Testis (tissue), 3 donors: ENCODE measurements around the gene GRK5. TPM values are rescaled to one million over a fixed set of nuclear protein-coding genes. Genes with fewer than 3 reads are reported as not detected.
"Not testable (repeated sequence)": the region's sequence is repeated elsewhere in the genome, so short reads cannot be mapped to it uniquely, and the experiment has no call there.

Source experiments
- DNase-seq: peaks from one replicate; pipeline ENCODE4 v3.0.0-alpha.2; 2019
- H3K27ac ChIP-seq, 2 donors: fragments of 200-600 bp; sonication (generic); one replicate each; pipeline ENCODE4 v1.5.1; 2019
- H3K27me3 ChIP-seq: fragments of 200-600 bp; sonication (generic); one replicate; pipeline ENCODE4 v1.5.1; 2019
- H3K36me3 ChIP-seq: fragments of 200-600 bp; sonication (generic); one replicate; pipeline ENCODE4 v1.5.1; 2017; ENCODE audit warnings: low read depth; ENCODE audit errors: missing control alignments
- H3K4me1 ChIP-seq: fragments of 200-600 bp; sonication (generic); one replicate; pipeline ENCODE4 v1.5.1; 2019
- H3K4me3 ChIP-seq, 2 donors: fragments of 200-600 bp; sonication (generic); one replicate each; pipeline ENCODE4 v1.5.1; 2017 to 2019
- H3K9me3 ChIP-seq: fragments of 200-600 bp; sonication (generic); one replicate; pipeline ENCODE4 v1.5.1; 2017
- CTCF ChIP-seq, 3 experiments: fragments of 450-650 bp in 2 of 3; fragments of 200-600 bp in 1 of 3; sonication (generic) in 1 of 3; IDR thresholded peaks; one replicate each; pipeline ENCODE4 v1.5.1; 2016 to 2019; ENCODE audit warnings: antibody characterized with exemption in 3 of 3, mild to moderate bottlenecking in 2 of 3, moderate library complexity in 1 of 3
- POLR2A ChIP-seq: fragments of 450-650 bp; IDR thresholded peaks from one replicate; pipeline ENCODE4 v1.6.1; 2017; ENCODE audit warnings: antibody characterized with exemption, mild to moderate bottlenecking, moderate library complexity
- WGBS, 2 donors: methylation state at CpG; one replicate each; pipeline ENCODE4 v1.1.5; 2018; 5-methylcytosine and 5-hydroxymethylcytosine counted together
- intact Hi-C: fragments of 100-400 bp; cut with DNase I; formaldehyde crosslinking; loops from one replicate; pipeline ENCODE4 v1.15.1; 2023; ENCODE audit warnings: low total_unique reads
- polyA plus RNA-seq: library from polyadenylated mRNA; stranded (reverse); fragments of 350-450 nt; fragmentation: Illumina TruSeq; extraction: RNeasy Lipid Tissue Mini Kit (QIAGEN cat#74804); gene quantifications from one replicate; pipeline ENCODE4 v1.2.3, GENCODE V29; 2014; ENCODE audit warnings: low read depth, low replicate concordance; ENCODE audit not compliant: insufficient read depth
- total RNA-seq, 2 donors: library from RNA; depleted of rRNA; stranded (reverse); fragments of >200 nt; gene quantifications; one replicate each; pipeline ENCODE4 v1.2.3, GENCODE V29; 2016

GRK5 gene
- total and polyA plus RNA-seq, 3 donors from 2014 or later: 4.5 to 10.3 (median 5.5) TPM

- no peaks in the 10 kb centered on the region for H3K27me3 ChIP-seq
- peaks cover 11% of the 10 kb centered on the region for H3K4me1 ChIP-seq
- no peak overlapping the region for H3K4me3 ChIP-seq
- no peak for TF ChIP-seq CTCF (IDR thresholded peaks at IDR 0.05)
- no peak for TF ChIP-seq POLR2A
- no peaks in the 10 kb centered on the region for H3K36me3 ChIP-seq
- H3K27ac ChIP-seq: no peak overlapping the region
- intact Hi-C loops: no loop called here
- no peaks in the 10 kb centered on the region for H3K9me3 ChIP-seq
- no peak for DNase-seq
- 91 to 94% methylated on average over 5 of the region's 5 CpGs for WGBS, 2 donors
Observed at GRCh38 chr10:119256897-119257296, 49.5 kb downstream of the GRK5 start.

- H3K27me3 ChIP-seq: no peaks in the 10 kb centered on the region
- peaks cover 8% of the 10 kb centered on the region for H3K4me1 ChIP-seq
- no peak for DNase-seq
- no peak overlapping the region for H3K27ac ChIP-seq
- no peak overlapping the region for H3K4me3 ChIP-seq
- intact Hi-C loops: no loop called here
- no peaks in the 10 kb centered on the region for H3K9me3 ChIP-seq
- TF ChIP-seq CTCF (IDR thresholded peaks at IDR 0.05): no peak
- TF ChIP-seq POLR2A: no peak
- WGBS, 2 donors: 79 to 80% methylated on average over 4 of the region's 4 CpGs
- H3K36me3 ChIP-seq: no peaks in the 10 kb centered on the region
Observed at GRCh38 chr10:119257899-119258419, 50.6 kb downstream of the GRK5 start.

GRCh38 chr10:119259345-119259744, 52.0 kb downstream of the GRK5 start:
- DNase-seq: no peak
- Histone ChIP-seq H3K9me3 (no peaks in the 10 kb centered on the region), H3K4me3 (no peak overlapping the region), H3K27ac (no peak overlapping the region), H3K4me1 (no peaks in the 10 kb centered on the region), H3K36me3 (no peaks in the 10 kb centered on the region), H3K27me3 (no peaks in the 10 kb centered on the region)
- 95 to 98% methylated on average over 3 of the region's 3 CpGs for WGBS, 2 donors
- intact Hi-C loops: no loop called here
- no peak for TF ChIP-seq POLR2A

GRCh38 chr10:119261016-119261415, 53.6 kb downstream of the GRK5 start:
- H3K27me3 ChIP-seq, H3K4me3 ChIP-seq, H3K4me1 ChIP-seq, intact Hi-C loops, H3K27ac ChIP-seq, H3K36me3 ChIP-seq, DNase-seq, H3K9me3 ChIP-seq: not testable (repeated sequence)
- 72 to 76% methylated on average over 10 to 13 of the region's 34 CpGs for WGBS, 2 donors

GRCh38 chr10:119263951-119264617, 56.7 kb downstream of the GRK5 start:
- TF ChIP-seq CTCF (IDR thresholded peaks at IDR 0.05) (no peak), POLR2A (no peak)
- Histone ChIP-seq H3K27ac (no peak overlapping the region), H3K4me3 (no peak overlapping the region), H3K9me3 (no peaks in the 10 kb centered on the region), H3K27me3 (no peaks in the 10 kb centered on the region), H3K4me1 (no peaks in the 10 kb centered on the region), H3K36me3 (no peaks in the 10 kb centered on the region)
- WGBS, 2 donors: 65 to 66% methylated on average over 4 of the region's 4 CpGs
- intact Hi-C loops: no loop called here
- DNase-seq: no peak

- no peaks in the 10 kb centered on the region for H3K36me3 ChIP-seq
- no peaks in the 10 kb centered on the region for H3K9me3 ChIP-seq
- intact Hi-C loops: no loop called here
- no peak overlapping the region for H3K4me3 ChIP-seq
- no peak for DNase-seq
- 98 to 100% methylated on average over 2 to 6 of the region's 6 CpGs for WGBS, 2 donors
- H3K4me1 ChIP-seq: no peaks in the 10 kb centered on the region
- H3K27me3 ChIP-seq: no peaks in the 10 kb centered on the region
- TF ChIP-seq POLR2A: no peak
- TF ChIP-seq CTCF (IDR thresholded peaks at IDR 0.05): no peak
- H3K27ac ChIP-seq: no peak overlapping the region
Observed at GRCh38 chr10:119265691-119266090, 58.3 kb downstream of the GRK5 start.
